NCI-H2029 treated with DMSO at 0.1 percent for 48 hours (cell line): ENCODE data around the gene RAB21.
"Not testable (repeated sequence)": the region's sequence is repeated elsewhere in the genome, so short reads cannot be mapped to it uniquely, and the experiment has no call there.

Source experiments
- DNase-seq: peaks from one replicate; lab custom pipeline; 2025; lab: John Stamatoyannopoulos, UW

RAB21 gene

DNA sequence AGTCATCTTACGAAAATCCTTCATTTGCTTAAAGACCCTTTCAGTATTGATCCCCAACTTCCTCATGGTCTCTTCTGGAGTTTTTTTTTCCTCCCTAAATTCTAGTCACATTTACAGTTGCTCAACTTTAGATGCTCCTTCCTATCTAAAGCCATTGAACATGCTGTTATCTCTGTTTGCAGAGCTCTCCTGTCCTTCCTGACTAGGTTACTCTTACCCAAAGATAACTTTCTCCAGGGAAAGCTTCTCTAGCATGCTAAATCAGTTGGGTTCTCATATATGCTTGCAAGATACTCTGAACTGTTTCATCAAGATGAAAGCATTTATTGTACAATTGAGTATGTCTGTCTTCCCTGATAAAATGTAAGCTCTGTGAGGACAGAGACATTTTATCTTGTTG is 1.8 kb upstream of the RAB21 start:
- DNase-seq, result no peak

DNA sequence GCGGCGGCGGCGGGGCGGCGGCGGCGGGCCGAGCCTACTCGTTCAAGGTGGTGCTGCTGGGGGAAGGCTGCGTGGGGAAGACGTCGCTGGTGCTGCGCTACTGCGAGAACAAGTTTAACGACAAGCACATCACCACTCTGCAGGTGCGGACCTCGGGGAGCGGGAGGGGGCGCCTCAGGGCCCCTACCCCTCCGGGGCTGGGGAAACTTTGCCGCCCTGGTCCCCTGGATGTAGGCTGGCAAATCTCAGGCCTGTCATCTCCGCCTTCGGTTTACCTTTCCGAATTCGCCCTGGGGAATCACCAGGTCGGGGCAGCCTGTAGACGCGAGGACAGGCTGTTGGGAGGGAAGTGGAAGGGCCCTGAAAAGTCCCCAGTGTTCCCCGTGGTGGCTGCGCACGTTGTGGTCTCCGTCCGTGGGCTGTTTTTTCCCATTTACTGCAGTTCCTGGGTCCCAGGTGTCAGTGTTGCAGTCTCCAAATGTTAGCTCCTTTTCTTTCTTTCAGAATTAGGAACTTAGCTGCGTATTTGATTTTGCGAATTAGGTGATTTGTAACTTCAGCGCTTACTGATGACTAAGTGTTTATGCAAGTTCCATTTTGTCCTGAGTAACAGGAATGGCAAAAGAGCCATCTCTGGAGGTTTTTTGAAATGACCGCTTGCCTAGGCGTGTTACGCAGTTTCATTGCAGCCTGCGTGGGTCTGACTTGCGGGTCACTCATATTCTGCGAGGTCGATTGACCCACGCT is 656 bp downstream of the RAB21 start:
- DNase-seq, result no peak

DNA sequence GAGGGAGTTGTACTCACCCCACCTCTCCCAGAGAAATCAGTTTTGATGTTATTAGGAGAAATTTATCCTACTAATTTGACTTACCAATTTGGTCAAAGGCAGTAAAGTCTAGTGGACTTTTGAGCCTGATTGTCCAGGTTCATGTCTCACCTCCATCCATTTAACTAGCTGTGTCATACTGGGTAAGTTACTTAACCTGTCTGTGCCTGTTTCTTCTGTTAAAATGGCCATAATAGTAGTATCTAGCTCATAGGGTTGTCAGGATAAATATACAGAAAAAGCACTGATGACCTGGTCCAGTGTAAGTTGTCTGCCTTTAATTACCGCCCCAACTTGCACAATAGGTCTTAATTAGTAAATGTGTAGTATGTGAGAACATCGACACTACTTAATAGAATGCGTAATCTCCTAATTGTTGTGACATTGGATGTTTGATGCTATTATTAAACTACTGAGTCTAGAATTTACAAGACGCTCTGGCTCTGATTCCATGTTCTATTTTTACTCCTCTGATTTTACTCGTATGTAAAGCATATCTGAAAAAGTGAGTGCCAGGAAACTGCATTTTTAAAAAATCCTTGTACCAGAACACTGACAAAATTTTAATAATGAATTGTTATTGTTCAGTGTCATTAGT is 1.5 kb downstream of the RAB21 start:
- no peak for DNase-seq

DNA sequence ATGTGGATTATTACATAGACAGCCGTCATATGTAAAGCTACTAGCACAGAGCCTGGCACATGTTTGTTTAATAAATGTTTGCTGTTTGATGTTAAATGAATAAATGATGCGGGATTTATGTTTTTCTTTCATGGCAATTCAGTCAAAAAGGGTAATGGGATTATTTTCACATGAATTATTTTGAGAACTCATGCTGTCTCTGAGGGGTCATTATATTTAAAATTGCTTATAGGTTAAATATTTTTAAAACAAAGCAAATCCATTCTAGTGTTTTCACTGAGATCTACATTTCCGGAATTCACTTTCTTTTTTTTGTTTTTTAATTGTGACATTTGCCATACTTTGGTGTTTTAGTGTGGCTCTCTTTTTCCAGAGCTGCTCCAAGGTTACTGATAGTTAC is 5.3 kb downstream of the RAB21 start:
- DNase-seq, result no peak

DNA sequence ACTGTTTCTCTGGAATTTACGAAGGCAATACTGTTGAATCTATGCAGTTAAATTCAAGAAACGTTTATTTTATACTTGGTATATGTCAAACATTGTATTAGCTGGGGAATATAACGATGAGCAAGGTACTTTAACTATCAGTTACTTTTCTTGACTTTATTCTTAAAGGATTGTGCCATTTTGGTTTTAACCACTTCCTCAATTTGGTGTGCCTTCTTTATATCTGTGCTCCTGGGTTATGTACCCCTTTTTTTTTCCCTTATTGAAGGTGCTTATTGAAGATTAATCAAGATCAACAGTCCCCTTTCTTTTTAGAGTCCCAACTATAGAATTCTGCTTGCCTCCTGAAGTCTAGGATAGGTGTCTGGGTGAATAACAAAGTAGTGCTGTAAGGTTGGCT is 5.8 kb downstream of the RAB21 start:
- DNase-seq, result no peak

DNA sequence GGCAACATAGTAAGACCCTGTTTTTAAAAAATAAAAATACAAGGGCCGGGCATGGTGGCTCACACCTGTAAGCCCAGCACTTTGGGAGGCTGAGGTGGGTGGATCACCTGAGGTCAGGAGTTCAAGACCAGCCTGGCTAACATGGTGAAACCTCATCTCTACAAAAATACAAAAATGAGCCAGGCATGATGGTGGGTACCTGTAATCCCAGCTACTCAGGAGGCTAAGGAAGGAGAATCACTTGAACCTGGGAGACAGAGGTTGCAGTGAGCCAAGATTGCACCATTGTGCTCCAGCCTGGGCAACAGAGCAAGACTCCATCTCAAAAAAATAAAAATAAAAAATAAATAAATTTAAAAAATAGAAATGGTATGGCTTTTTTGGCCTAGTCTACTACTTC is 6.7 kb downstream of the RAB21 start:
- not testable (repeated sequence) for DNase-seq

DNA sequence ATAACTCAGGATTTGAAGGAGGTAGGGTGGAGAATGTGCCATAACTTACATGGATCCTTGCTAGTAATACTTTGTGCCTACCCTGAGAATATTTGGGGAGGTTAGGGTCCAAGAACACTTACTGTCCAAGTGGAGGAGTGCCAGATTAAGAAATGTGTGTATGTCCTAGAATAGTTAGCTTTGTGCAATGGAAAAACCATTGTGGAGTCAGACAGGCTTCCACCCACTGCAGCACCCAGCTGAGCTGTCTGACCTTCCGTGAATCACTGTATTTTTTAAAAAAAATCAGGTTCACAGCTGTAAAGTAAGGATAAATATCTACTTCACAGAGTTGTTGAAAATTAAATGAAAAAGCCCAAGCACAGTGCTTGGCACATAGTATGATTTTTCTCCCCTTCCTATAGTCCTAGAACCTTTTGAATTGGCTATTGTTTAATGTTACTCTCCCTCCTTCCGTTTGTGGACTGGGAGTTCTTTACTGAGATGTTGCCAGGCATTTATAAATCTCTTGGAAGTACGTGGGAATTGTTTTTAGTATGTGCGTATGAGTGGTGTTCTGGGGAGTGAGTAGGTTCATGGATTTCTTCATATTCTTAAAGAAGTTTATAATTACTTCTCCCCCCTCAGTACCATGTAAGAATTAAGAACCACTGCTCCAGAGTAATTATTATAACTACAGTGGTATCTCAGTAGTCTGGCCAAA is 9.2 kb downstream of the RAB21 start:
- DNase-seq, result no peak

DNA sequence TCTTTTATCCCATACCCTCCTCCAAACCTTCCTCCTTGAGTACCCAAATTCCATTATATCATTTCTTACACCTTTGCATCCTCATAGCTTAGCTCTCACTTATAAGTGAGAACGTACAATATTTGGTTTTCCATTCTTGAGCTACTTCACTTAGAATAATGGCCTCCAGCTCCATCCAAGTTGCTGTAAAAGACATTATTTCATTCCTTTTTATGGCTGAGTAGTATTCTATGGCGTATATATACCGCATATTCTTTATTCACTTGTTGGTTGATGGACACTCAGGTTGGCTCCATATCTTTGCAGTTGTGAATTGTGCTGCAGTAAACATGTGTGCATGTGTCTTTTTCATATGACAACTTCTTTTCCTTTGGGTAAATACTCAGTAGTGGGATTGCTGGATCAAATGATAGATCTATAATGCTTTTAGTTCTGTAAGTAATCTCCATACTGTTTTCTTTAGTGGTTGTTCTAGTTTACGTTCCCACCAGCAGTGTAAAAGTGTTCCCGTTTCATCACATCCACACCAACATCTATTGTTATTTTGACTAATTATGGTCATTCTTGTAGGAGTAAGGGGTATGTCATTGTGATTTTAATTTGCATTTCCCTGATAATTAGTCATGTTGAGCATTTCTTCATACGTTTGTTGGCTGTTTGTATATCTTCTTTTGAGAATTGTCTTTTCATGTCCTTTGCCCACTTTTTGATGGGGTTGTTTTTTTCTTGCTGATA is 10.1 kb downstream of the RAB21 start:
- no peak for DNase-seq

DNA sequence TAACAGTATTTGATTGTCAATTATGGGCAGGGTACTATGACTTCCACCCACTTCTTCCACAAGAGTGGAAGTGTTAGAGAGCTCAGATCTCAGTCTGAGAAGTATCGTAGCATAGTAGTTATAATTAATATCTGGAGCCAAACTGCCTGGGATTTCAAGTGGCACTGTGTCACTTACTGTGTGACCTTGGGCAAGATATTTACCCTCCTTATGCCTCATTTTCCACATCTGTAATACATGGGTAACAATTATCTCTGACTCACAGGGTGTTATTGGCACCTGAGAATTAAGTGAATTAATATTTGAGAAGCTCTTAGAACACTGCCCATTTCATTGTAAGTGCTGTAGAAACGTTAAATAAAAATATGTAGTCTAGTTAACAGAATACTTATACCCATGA is 11.5 kb downstream of the RAB21 start:
- DNase-seq, result no peak

DNA sequence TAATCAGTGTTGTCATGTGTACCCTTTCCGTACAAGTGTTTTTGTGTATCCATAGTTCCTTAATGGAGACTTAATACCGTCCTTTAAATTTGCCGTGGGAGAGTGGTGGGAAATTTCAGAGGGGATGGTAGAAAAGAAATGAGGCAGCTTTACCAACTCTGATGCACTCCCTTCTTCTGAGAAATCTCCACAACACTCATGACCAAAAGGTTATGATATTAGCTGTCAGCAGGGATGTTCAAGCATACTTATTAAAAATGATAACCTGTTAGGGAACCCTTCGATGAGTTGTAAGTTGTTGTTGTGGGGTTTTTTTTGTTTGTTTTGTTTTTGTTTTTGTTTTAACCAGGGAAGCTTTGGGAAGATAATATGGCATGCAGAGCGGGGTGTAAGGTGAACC is 12.5 kb downstream of the RAB21 start:
- no peak for DNase-seq

DNA sequence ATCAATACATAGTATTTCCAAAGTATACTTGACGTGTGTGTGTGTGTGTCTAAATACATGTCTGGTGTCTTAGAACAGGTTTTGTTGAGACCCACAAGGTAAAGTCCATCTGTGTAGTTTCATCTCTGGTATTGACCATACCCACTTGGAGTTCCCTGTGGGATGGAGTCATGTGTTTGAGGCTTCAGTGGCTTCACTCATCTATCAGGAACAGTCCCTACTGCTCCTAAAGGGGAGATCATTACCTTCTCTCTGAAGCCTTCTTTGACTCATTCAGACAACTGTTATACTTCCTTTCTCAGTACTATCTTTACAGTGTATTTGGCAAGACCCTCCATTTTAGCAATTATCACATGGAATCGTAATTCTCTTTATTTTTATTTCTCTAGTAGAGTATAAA is 14.2 kb downstream of the RAB21 start:
- DNase-seq, result no peak

DNA sequence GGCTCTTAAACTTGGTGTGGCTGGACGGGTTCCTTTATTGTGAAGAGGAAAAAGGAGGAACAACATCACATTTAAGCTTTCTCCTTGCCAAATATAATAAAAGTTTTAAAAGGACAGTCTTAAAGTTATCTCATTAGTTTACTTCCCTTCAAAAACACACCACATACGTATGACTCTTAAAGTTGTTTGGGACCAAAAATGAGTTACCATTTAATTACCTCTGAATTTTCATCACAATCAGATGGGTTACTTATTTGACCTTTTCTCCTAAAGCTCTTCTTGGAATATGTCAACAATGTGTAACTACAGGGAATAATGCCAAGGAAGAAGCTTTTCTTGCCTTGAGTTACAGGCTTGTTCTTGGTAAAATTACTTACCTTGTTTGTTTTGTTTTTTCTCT is 16.4 kb downstream of the RAB21 start:
- DNase-seq, result no peak

DNA sequence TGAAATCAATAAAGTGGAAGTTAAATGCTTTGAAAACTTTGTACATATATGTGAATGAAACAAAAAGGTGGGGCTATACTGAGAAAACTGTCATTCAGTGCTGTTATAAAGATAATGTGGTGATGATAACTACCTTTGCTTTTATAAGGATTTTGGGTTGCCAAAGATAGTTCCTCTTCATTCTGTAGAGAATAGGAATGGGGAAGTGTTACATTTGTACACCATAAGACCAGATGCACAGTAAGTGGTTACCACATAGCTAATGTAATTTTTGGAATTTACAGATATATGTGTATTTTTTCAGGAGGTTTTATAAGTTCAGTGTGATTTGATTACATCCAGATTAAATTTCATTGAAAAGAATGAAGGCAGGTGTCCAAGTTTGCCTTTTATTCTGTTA is 18.1 kb downstream of the RAB21 start:
- no peak for DNase-seq

DNA sequence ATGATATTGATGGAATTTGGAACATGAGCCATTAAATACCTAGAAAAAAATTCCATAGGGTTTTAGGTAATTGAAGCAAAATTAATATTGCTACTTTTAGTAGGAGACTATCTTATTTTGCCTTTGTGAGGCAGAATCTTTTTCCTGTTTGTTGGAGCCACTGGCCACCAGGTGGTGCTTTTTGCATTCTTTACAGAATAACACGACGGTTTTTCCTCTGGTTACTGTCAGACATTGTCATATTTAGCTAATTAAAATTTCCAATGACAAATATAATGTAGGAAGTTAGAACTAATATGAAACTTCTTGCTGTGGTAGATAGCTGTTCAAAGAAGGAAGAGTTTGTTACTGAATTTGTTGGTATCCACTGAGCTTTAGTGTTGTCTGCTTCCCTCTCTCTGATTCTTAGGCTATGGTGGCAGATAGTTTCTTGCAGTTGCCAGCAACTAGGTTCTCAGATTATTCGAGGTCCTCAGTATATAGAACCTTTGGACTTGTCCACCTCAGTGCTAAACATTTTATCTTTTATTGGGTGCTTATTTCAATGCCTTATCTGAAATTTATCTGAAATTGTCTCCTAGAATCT is 25.7 kb downstream of the RAB21 start:
- DNase-seq, result no peak

DNA sequence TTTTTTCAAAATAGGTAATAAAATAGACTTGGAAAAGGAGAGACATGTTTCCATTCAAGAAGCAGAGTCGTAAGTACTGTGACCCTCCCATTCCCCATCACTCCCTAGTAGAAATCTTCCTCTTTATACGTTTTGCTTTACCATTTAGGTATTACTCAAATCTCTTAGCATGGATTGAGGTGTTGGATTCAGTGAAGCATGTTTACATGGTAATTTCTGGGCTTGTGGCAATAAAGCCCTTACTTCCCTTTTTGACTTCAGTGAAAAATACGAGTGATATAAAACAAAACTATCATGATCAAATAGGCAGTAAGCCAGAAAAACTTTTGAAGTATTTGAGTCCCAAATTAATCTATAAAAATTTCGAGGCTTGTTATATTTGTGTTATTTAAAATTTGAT is 27.4 kb downstream of the RAB21 start:
- no peak for DNase-seq

DNA sequence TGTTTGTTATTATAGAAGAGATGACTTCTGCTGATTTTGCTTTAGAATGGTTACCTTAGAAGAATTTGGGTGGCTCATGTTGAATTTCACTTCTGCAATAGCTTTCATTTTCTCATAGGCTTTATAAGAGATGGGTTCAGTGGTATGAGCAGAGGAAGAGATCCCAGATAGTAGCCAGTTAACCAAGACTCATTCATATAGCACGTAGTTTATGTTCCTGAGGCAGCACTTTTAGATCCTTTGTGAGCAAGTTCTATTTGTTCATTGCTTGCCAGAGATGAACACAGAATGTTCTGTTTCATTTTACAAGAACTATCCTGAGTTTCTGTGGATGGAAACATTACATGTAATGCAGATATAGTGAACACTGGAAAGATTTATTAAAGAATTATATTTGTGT is 32.2 kb downstream of the RAB21 start:
- no peak for DNase-seq

DNA sequence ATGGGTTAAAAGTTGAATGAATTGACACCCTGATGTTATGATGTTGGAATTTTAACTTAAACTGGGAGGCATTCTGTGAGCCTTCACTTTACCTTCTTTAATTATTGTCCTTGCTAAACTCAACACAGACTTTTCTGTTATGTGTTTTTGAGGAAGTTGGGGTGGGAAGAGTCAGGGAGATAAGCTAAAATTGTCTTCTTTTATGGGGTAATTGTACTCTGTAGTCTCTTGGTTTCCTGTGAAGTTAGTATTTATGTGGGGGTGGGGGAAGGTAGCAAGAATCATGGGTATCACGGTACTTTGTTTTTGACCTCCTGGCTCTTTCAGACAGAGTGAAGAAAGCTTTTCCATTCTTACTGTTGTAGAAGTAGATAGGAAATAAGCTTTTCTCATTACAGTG is 32.9 kb downstream of the RAB21 start:
- no peak for DNase-seq

DNA sequence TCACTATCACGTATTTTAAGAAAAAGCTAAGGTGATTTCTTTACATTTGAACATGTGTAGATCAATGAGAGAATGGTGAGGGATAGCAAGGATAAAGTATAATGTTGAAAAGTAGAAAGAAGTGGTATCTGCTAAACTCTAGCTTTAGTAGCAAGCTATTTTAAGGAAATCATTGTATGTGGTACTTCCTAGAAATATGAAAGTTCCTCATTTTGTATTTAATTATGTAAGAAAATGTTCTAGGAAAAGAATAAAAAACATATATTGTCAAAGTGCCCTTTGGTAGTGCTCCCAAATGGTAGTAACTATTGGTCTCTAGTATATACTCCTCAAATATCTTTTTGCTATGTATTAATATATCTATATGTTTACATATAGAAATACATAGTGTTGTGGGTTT is 35.7 kb downstream of the RAB21 start:
- DNase-seq, result no peak

DNA sequence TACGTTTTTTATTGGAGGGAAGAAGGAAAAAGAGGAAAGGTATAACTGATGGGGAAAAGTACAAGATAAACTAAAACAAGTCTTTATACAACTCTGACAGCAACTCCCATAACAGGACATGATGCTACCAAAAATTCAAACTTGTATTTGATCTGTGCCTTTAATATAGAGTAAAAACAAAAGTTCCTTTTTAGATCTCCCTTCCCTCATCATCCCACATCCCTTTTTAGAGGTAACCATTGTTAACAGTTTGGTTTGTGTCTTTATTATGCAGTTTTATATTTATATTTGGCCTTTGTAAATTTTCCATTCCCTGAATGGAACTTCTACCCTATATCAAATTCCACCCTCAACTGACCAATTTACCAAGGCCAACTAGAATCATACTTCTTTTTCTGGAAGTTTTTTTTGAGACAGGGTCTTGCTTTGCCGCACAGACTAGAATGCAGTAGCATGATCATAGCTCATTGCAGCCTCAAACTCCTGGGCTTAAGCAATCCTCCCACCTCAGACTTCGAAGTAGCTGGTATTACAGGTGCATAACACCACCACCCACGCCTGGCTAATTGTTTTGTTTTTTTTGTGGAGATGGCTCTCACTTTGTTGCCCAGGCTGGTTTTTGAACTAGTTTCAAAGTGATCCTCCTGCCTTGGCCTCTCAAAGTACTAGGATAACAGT is 36.9 kb downstream of the RAB21 start:
- no peak for DNase-seq

DNA sequence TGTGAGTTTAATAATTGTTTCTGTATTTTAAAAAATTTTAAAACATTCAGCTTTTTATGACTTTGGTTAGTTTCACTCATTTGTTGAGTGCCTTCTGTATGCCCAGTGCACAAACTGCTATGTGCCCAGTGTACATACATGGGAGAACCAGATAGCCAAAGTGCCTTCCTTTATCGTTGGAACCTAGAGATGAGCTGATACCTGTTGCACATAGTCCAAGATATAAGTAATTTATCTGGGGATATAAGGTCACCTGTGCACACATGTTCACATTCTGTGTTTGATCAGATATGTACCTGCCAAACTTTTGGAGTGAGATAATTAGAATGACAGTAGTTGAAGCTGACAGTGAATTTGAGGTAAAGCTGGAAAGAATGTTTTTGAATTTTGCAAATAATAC is 37.9 kb downstream of the RAB21 start:
- no peak for DNase-seq

DNA sequence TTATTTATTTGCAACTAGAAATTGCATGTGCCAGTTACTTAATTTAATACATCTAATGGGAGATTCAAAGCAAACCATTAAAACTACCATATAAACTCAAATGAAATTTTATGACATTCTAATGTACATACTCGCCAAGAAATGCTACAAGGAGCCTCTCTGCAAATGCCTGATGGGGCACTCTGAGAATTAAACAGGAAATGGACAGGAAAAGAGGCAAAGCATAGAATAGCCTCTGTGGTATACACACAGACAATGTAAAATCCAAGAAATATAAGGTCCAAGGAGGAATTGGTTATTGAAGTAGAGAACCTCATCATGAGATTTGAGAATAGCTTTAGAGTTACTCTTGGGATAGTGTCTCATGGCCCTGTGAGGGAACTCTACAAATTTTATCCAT is 41.2 kb downstream of the RAB21 start:
- no peak for DNase-seq

DNA sequence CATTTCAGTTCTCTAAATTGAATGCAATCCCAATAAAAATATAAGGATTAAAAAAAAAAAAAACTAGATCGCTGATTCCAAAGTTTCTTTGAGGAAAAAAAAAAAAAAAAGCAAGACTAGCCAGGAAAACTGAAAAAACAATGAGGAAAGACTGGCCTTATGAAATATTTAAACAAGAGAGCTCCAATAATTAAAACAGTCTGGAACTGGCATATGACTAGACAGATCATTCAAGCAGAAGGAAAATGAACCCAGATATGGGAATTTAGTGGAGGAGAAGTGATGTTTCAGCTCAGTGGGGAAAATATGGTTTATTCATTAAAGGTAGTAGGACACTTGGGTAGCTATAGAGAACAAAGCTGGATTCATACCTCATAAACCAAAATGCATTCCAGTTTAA is 42.9 kb downstream of the RAB21 start:
- no peak for DNase-seq
